Smooth muscle cell (in vitro differentiated cells): ENCODE data around the gene DENND1C. TPM values are rescaled to one million over a fixed set of nuclear protein-coding genes. Genes with fewer than 3 reads are reported as not detected.

Experiments used
- DNase-seq: peaks from one replicate; lab custom pipeline; 2025; ENCODE audit not compliant: unreplicated experiment; lab: John Stamatoyannopoulos, UW
- H2AFZ ChIP-seq: fragments of 200-600 bp; sonication (generic); 2 replicates; pipeline ENCODE4 v1.6.0; 2016; ENCODE audit warnings: antibody characterized with exemption, low read depth, mild to moderate bottlenecking
- H3F3A ChIP-seq: fragments of 200-600 bp; sonication (generic); 2 replicates; pipeline ENCODE4 v1.6.0; 2017; ENCODE audit warnings: antibody characterized with exemption, low read depth
- H3K27ac ChIP-seq: fragments of 200-600 bp; sonication (generic); 2 replicates; pipeline ENCODE4 v1.5.1; 2016; ENCODE audit warnings: low read depth, mild to moderate bottlenecking
- H3K27me3 ChIP-seq: fragments of 200-600 bp; sonication (generic); 2 replicates; pipeline ENCODE4 v1.6.1; 2016; ENCODE audit warnings: low read depth, mild to moderate bottlenecking
- H3K36me3 ChIP-seq: fragments of 200-600 bp; sonication (generic); 2 replicates; pipeline ENCODE4 v1.5.1; 2016; ENCODE audit warnings: low read depth
- H3K4me1 ChIP-seq: fragments of 200-600 bp; sonication (generic); 2 replicates; pipeline ENCODE4 v1.5.1; 2016; ENCODE audit warnings: low read depth
- H3K4me2 ChIP-seq: fragments of 200-600 bp; sonication (generic); 2 replicates; pipeline ENCODE4 v1.6.0; 2016; ENCODE audit warnings: mild to moderate bottlenecking
- H3K4me3 ChIP-seq: fragments of 200-600 bp; sonication (generic); 2 replicates; pipeline ENCODE4 v1.5.1; 2016; ENCODE audit warnings: mild to moderate bottlenecking
- H3K79me2 ChIP-seq: fragments of 200-600 bp; sonication (generic); 2 replicates; pipeline ENCODE4 v1.6.0; 2016; ENCODE audit warnings: low read depth, mild to moderate bottlenecking
- H3K9ac ChIP-seq: fragments of 200-600 bp; sonication (generic); 2 replicates; pipeline ENCODE4 v1.6.0; 2016; ENCODE audit warnings: low read depth
- H3K9me3 ChIP-seq: fragments of 200-600 bp; sonication (generic); replicated peaks from 2 replicates; pipeline ENCODE4 v1.5.1; 2016; ENCODE audit warnings: low read depth
- H4K20me1 ChIP-seq: fragments of 200-600 bp; sonication (generic); 2 replicates; pipeline ENCODE4 v1.6.0; 2016; ENCODE audit warnings: low read depth
- CTCF ChIP-seq: fragments of 200-600 bp; sonication (generic); IDR thresholded peaks from 2 replicates; pipeline ENCODE4 v1.5.1; 2017; ENCODE audit warnings: borderline replicate concordance, mild to moderate bottlenecking, antibody characterized with exemption; ENCODE audit not compliant: insufficient read depth, poor library complexity, severe bottlenecking
- WGBS: methylation state at CpG from one replicate; pipeline ENCODE4 v1.1.7; 2016; ENCODE audit warnings: low lambda C conversion rate; 5-methylcytosine and 5-hydroxymethylcytosine counted together
- polyA plus RNA-seq: library from polyadenylated mRNA; unstranded; fragments of >200 nt; fragmentation: Nextera tagmentation; extraction: Ambion mirVana; gene quantifications from 2 replicates; pipeline ENCODE4 v1.2.1, GENCODE V29; 2016
- small RNA-seq: library from RNA; depleted of rRNA; stranded (forward); fragments of <200 nt; gene quantifications from one replicate; pipeline ENCODE3, GENCODE V24; 2014
- total RNA-seq: library from RNA; depleted of rRNA; stranded (reverse); fragments of >200 nt; gene quantifications from 2 replicates; pipeline ENCODE4 v1.2.3, GENCODE V29; 2014

DENND1C gene
- total and polyA plus RNA-seq, 2 experiments from 2014 or later, result 0.67 TPM; not detected in 1

GRCh38 chr19:6421075-6422014 lies 60.2 kb downstream of the DENND1C start:
- Histone ChIP-seq H3K27me3 (no peaks in the 10 kb centered on the region), H4K20me1 (peaks cover 71% of the 10 kb centered on the region), H3F3A (no peaks in the 10 kb centered on the region), H3K4me3 (no peak overlapping the region), H3K27ac (no peak overlapping the region), H3K9ac (no peak overlapping the region), H3K79me2 (peaks cover 48% of the 10 kb centered on the region), H3K4me2 (no peak overlapping the region), H3K4me1 (peaks cover 11% of the 10 kb centered on the region), H2AFZ (no peak overlapping the region), H3K36me3 (no peaks in the 10 kb centered on the region), H3K9me3 (no peaks in the 10 kb centered on the region)
- 94% methylated on average over 20 of the region's 20 CpGs for WGBS
- no peak for DNase-seq
- TF ChIP-seq CTCF, result no peak

GRCh38 chr19:6418562-6418932 lies 63.0 kb downstream of the DENND1C start:
- H3K79me2 ChIP-seq, result peaks cover 42% of the 10 kb centered on the region
- TF ChIP-seq CTCF, result no peak
- no peak overlapping the region for H3K27ac ChIP-seq
- H3K4me3 ChIP-seq, result no peak overlapping the region
- H3K36me3 ChIP-seq, result no peaks in the 10 kb centered on the region
- 98% methylated on average over 18 of the region's 19 CpGs for WGBS
- no peak for DNase-seq
- H3F3A ChIP-seq, result no peaks in the 10 kb centered on the region
- no peak overlapping the region for H2AFZ ChIP-seq
- no peaks in the 10 kb centered on the region for H3K27me3 ChIP-seq
- no peak overlapping the region for H3K4me2 ChIP-seq
- H3K9ac ChIP-seq, result no peak overlapping the region
- no peaks in the 10 kb centered on the region for H3K9me3 ChIP-seq
- H4K20me1 ChIP-seq, result peaks cover 66% of the 10 kb centered on the region
- H3K4me1 ChIP-seq, result peaks cover 11% of the 10 kb centered on the region

GRCh38 chr19:6417713-6418561 lies 63.6 kb downstream of the DENND1C start:
- peaks cover 6% of the 10 kb centered on the region for H3K4me1 ChIP-seq
- H2AFZ ChIP-seq, result no peak overlapping the region
- peaks cover 59% of the 10 kb centered on the region for H4K20me1 ChIP-seq
- no peaks in the 10 kb centered on the region for H3K27me3 ChIP-seq
- no peaks in the 10 kb centered on the region for H3F3A ChIP-seq
- no peaks in the 10 kb centered on the region for H3K36me3 ChIP-seq
- no peak overlapping the region for H3K4me3 ChIP-seq
- TF ChIP-seq CTCF, result peak; percentile 25
- no peak overlapping the region for H3K4me2 ChIP-seq
- no peak for DNase-seq
- H3K27ac ChIP-seq, result no peak overlapping the region
- peaks cover 36% of the 10 kb centered on the region for H3K79me2 ChIP-seq
- no peaks in the 10 kb centered on the region for H3K9me3 ChIP-seq
- 95% methylated on average over 32 of the region's 33 CpGs for WGBS
- H3K9ac ChIP-seq, result no peak overlapping the region

Small RNA genes lying within 50 kb of the gene (small RNA-seq; reads per million reads assigned to genes)
- not detected for gene AC010503.2

Other genes starting within 250 kb of the DENND1C start
- gene MLLT1, start 201.8 kb downstream of the DENND1C start, total RNA-seq, result 15.4 and 18.8 TPM in 2 replicates
- gene MLLT1, start 201.8 kb downstream of the DENND1C start, polyA plus RNA-seq, result 25.2 and 27.3 TPM in 2 replicates
- gene ACER1, start 148.2 kb downstream of the DENND1C start, total RNA-seq, result 0.09 TPM in 1 of 2 replicates, not detected in the other
- not detected in 2 replicates for gene ACER1, start 148.2 kb downstream of the DENND1C start, polyA plus RNA-seq
- 59.1 and 85.9 TPM in 2 replicates for gene CLPP, start 120.3 kb downstream of the DENND1C start, total RNA-seq
- 117 and 118 TPM in 2 replicates for gene CLPP, start 120.3 kb downstream of the DENND1C start, polyA plus RNA-seq
- gene ALKBH7, start 109.0 kb downstream of the DENND1C start, total RNA-seq, result 34.4 and 38.2 TPM in 2 replicates
- gene ALKBH7, start 109.0 kb downstream of the DENND1C start, polyA plus RNA-seq, result 100 and 103 TPM in 2 replicates
- 0.67 and 1.2 TPM in 2 replicates for gene PSPN, start 105.9 kb downstream of the DENND1C start, total RNA-seq
- gene PSPN, start 105.9 kb downstream of the DENND1C start, polyA plus RNA-seq, result 2.0 and 2.1 TPM in 2 replicates
- 35.6 and 65.8 TPM in 2 replicates for gene GTF2F1, start 88.6 kb downstream of the DENND1C start, total RNA-seq
- gene GTF2F1, start 88.6 kb downstream of the DENND1C start, polyA plus RNA-seq, result 34.7 and 43.0 TPM in 2 replicates
- gene KHSRP, start 57.0 kb downstream of the DENND1C start, total RNA-seq, result 59.1 and 88.3 TPM in 2 replicates
- 169 and 179 TPM in 2 replicates for gene KHSRP, start 57.0 kb downstream of the DENND1C start, polyA plus RNA-seq
- gene SLC25A41, start 48.0 kb downstream of the DENND1C start, total RNA-seq, result not detected in 2 replicates
- 0.30 and 0.57 TPM in 2 replicates for gene SLC25A41, start 48.0 kb downstream of the DENND1C start, polyA plus RNA-seq
- 34.2 and 57.1 TPM in 2 replicates for gene SLC25A23, start 22.0 kb downstream of the DENND1C start, total RNA-seq
- gene SLC25A23, start 22.0 kb downstream of the DENND1C start, polyA plus RNA-seq, result 46.9 and 58.7 TPM in 2 replicates
- 4.0 and 7.8 TPM in 2 replicates for gene CRB3, start 17.5 kb downstream of the DENND1C start, total RNA-seq
- gene CRB3, start 17.5 kb downstream of the DENND1C start, polyA plus RNA-seq, result 2.5 and 12.1 TPM in 2 replicates
- not detected in 2 replicates for gene TUBB4A, start 20.5 kb upstream of the DENND1C start, total RNA-seq
- not detected in 2 replicates for gene TUBB4A, start 20.5 kb upstream of the DENND1C start, polyA plus RNA-seq
- gene TNFSF9, start 49.2 kb upstream of the DENND1C start, total RNA-seq, result 1.3 and 3.4 TPM in 2 replicates
- 4.6 and 7.3 TPM in 2 replicates for gene TNFSF9, start 49.2 kb upstream of the DENND1C start, polyA plus RNA-seq
- 0.54 TPM in 1 of 2 replicates, not detected in the other for gene CD70, start 109.4 kb upstream of the DENND1C start, total RNA-seq
- gene CD70, start 109.4 kb upstream of the DENND1C start, polyA plus RNA-seq, result not detected in 2 replicates
- gene TNFSF14, start 188.4 kb upstream of the DENND1C start, total RNA-seq, result not detected in 2 replicates
- gene TNFSF14, start 188.4 kb upstream of the DENND1C start, polyA plus RNA-seq, result not detected in 2 replicates
- gene C3, start 238.9 kb upstream of the DENND1C start, total RNA-seq, result 10.0 and 25.1 TPM in 2 replicates
- 6.4 and 8.8 TPM in 2 replicates for gene C3, start 238.9 kb upstream of the DENND1C start, polyA plus RNA-seq